Stimulated activated naive B cell treated with anti-CD40 and anti-IgM and Interleukin-4, amounts not matched to agents 10 μg/mL and 1 μg/mL and 100 μg/mL, for 72 hours (primary cell): ENCODE results near the gene CTTNBP2.

ENCODE experiments used
- ATAC-seq, 2 donors: fragments of 150-1000 bp; cut with Tn5 transposase; replicated peaks; 2 replicates each; pipeline ENCODE4 v1.10.0; 2021; ENCODE audit warnings: moderate library complexity in 1 of 2
- DNase-seq: peaks from one replicate; pipeline ENCODE4 v3.0.0; 2021
- H3K27ac Mint-ChIP-seq: one replicate; pipeline ENCODE4 v1.8.0; 2022; ENCODE audit warnings: mild to moderate bottlenecking, mixed read lengths
- H3K27me3 Mint-ChIP-seq, 2 donors: one replicate each; pipeline ENCODE4 v1.8.0; 2022; ENCODE audit warnings: mixed read lengths in 2 of 2
- H3K36me3 Mint-ChIP-seq, 2 donors: one replicate each; pipeline ENCODE4 v1.8.0; 2022; ENCODE audit warnings: mixed read lengths in 2 of 2, mild to moderate bottlenecking in 1 of 2
- H3K4me1 Mint-ChIP-seq, 2 donors: one replicate each; pipeline ENCODE4 v1.8.0; 2022; ENCODE audit warnings: mixed read lengths in 2 of 2, mild to moderate bottlenecking in 1 of 2
- H3K4me3 Mint-ChIP-seq, 2 donors: one replicate each; pipeline ENCODE4 v1.8.0; 2022; ENCODE audit warnings: mild to moderate bottlenecking in 2 of 2, mixed read lengths in 2 of 2, moderate library complexity in 1 of 2
- H3K9me3 Mint-ChIP-seq, 2 donors: one replicate each; pipeline ENCODE4 v1.8.0; 2022; ENCODE audit warnings: mixed read lengths in 2 of 2, mild to moderate bottlenecking in 1 of 2

CTTNBP2 gene

GRCh38 chr7:117800406-117800805 lies 72.8 kb downstream of the CTTNBP2 start:
- Mint-ChIP-seq H3K36me3 (no peaks in the 10 kb centered on the region), H3K4me1 (no peaks in the 10 kb centered on the region), H3K4me3 (no peak overlapping the region), H3K27me3 (no peaks in the 10 kb centered on the region), H3K27ac (no peak overlapping the region), H3K9me3 (no peaks in the 10 kb centered on the region)
- no peak for ATAC-seq
- no peak for DNase-seq

GRCh38 chr7:117796889-117797288 lies 76.4 kb downstream of the CTTNBP2 start:
- H3K36me3 Mint-ChIP-seq: no peaks in the 10 kb centered on the region
- peaks cover 0 to 3% of the 10 kb centered on the region in 2 donors for H3K9me3 Mint-ChIP-seq
- peaks cover 5 to 8% of the 10 kb centered on the region in 2 donors for H3K27me3 Mint-ChIP-seq
- no peak overlapping the region for H3K27ac Mint-ChIP-seq
- H3K4me3 Mint-ChIP-seq: no peak overlapping the region
- H3K4me1 Mint-ChIP-seq: peaks cover 5 to 11% of the 10 kb centered on the region in 2 donors
- ATAC-seq (no peak), DNase-seq (no peak)

- Mint-ChIP-seq H3K4me1 (peaks cover 7 to 25% of the 10 kb centered on the region in 2 donors), H3K4me3 (no peak overlapping the region), H3K27me3 (peaks cover 5 to 8% of the 10 kb centered on the region in 2 donors), H3K9me3 (peaks cover 4 to 5% of the 10 kb centered on the region in 2 donors), H3K36me3 (no peaks in the 10 kb centered on the region), H3K27ac (no peak overlapping the region)
- DNase-seq (no peak), ATAC-seq (no peak)
Observed at GRCh38 chr7:117793976-117794375, 79.3 kb downstream of the CTTNBP2 start.

GRCh38 chr7:117793521-117793920 lies 79.7 kb downstream of the CTTNBP2 start:
- peaks cover 4 to 5% of the 10 kb centered on the region in 2 donors for H3K9me3 Mint-ChIP-seq
- ATAC-seq: no peak

GRCh38 chr7:117791877-117792780 lies 81.1 kb downstream of the CTTNBP2 start:
- H3K36me3 Mint-ChIP-seq: no peaks in the 10 kb centered on the region
- peak overlapping the region; percentile 39 to 51 for H3K4me3 Mint-ChIP-seq
- H3K4me1 Mint-ChIP-seq: peaks cover 7 to 25% of the 10 kb centered on the region in 2 donors
- H3K9me3 Mint-ChIP-seq: peaks cover 5% of the 10 kb centered on the region in 2 donors
- peaks cover 7 to 11% of the 10 kb centered on the region in 2 donors for H3K27me3 Mint-ChIP-seq
- DNase-seq: peak; percentile 49
- H3K27ac Mint-ChIP-seq: peak overlapping the region; percentile 70
- ATAC-seq: peak; percentile 91 to 94

More at GRCh38 chr7:117793521-117793920, 79.7 kb downstream of the CTTNBP2 start:
- H3K4me3 Mint-ChIP-seq: no peak overlapping the region
- peaks cover 7 to 25% of the 10 kb centered on the region in 2 donors for H3K4me1 Mint-ChIP-seq
- H3K27ac Mint-ChIP-seq: no peak overlapping the region
- H3K27me3 Mint-ChIP-seq: peaks cover 5 to 8% of the 10 kb centered on the region in 2 donors
- H3K36me3 Mint-ChIP-seq: no peaks in the 10 kb centered on the region
- no peak for DNase-seq

- Mint-ChIP-seq H3K4me1 (peaks cover 7 to 25% of the 10 kb centered on the region in 2 donors), H3K4me3 (no peak overlapping the region), H3K27me3 (peaks cover 9 to 14% of the 10 kb centered on the region in 2 donors), H3K9me3 (peaks cover 5 to 7% of the 10 kb centered on the region in 2 donors), H3K36me3 (no peaks in the 10 kb centered on the region), H3K27ac (peak overlapping the region; percentile 39)
- DNase-seq (no peak), ATAC-seq (no peak)
Observed at GRCh38 chr7:117790731-117791130, 82.5 kb downstream of the CTTNBP2 start.

- Mint-ChIP-seq H3K4me3 (no peak overlapping the region), H3K27ac (no peak overlapping the region), H3K36me3 (no peaks in the 10 kb centered on the region), H3K9me3 (peaks cover 5 to 7% of the 10 kb centered on the region in 2 donors), H3K4me1 (peaks cover 7 to 25% of the 10 kb centered on the region in 2 donors), H3K27me3 (peaks cover 9 to 14% of the 10 kb centered on the region in 2 donors)
- ATAC-seq (no peak), DNase-seq (no peak)
Observed at GRCh38 chr7:117790251-117790650, 83.0 kb downstream of the CTTNBP2 start.

GRCh38 chr7:117785431-117785830 lies 87.8 kb downstream of the CTTNBP2 start:
- Mint-ChIP-seq H3K27ac (no peak overlapping the region), H3K9me3 (peaks cover 0 to 3% of the 10 kb centered on the region in 2 donors)
- ATAC-seq: no peak

GRCh38 chr7:117784315-117784714 lies 88.9 kb downstream of the CTTNBP2 start:
- Mint-ChIP-seq H3K27ac (no peak overlapping the region), H3K9me3 (peaks cover 0 to 3% of the 10 kb centered on the region in 2 donors), H3K36me3 (no peaks in the 10 kb centered on the region), H3K4me3 (no peak overlapping the region), H3K27me3 (peaks cover 4 to 5% of the 10 kb centered on the region in 2 donors), H3K4me1 (peaks cover 0 to 1% of the 10 kb centered on the region in 2 donors)
- ATAC-seq (no peak), DNase-seq (no peak)

More at GRCh38 chr7:117785431-117785830, 87.8 kb downstream of the CTTNBP2 start:
- H3K27me3 Mint-ChIP-seq: peaks cover 4 to 5% of the 10 kb centered on the region in 2 donors
- DNase-seq: no peak
- H3K36me3 Mint-ChIP-seq: no peaks in the 10 kb centered on the region
- no peak overlapping the region for H3K4me3 Mint-ChIP-seq
- H3K4me1 Mint-ChIP-seq: peaks cover 0 to 1% of the 10 kb centered on the region in 2 donors

- Mint-ChIP-seq H3K4me1 (peaks cover 0 to 1% of the 10 kb centered on the region in 2 donors), H3K36me3 (no peaks in the 10 kb centered on the region), H3K9me3 (peaks cover 0 to 3% of the 10 kb centered on the region in 2 donors), H3K4me3 (no peak overlapping the region), H3K27ac (no peak overlapping the region), H3K27me3 (peaks cover 4 to 5% of the 10 kb centered on the region in 2 donors)
- no peak for ATAC-seq
- DNase-seq: no peak
Observed at GRCh38 chr7:117782761-117783160, 90.5 kb downstream of the CTTNBP2 start.

- no peak overlapping the region for H3K4me3 Mint-ChIP-seq
- no peaks in the 10 kb centered on the region for H3K36me3 Mint-ChIP-seq
- H3K27me3 Mint-ChIP-seq: no peaks in the 10 kb centered on the region
- ATAC-seq (no peak), DNase-seq (no peak)
- H3K9me3 Mint-ChIP-seq: no peaks in the 10 kb centered on the region
- H3K27ac Mint-ChIP-seq: no peak overlapping the region
- peaks cover 0 to 1% of the 10 kb centered on the region in 2 donors for H3K4me1 Mint-ChIP-seq
Observed at GRCh38 chr7:117781707-117782106, 91.5 kb downstream of the CTTNBP2 start.

- peak; percentile 41 to 60 for ATAC-seq
- no peak overlapping the region for H3K27ac Mint-ChIP-seq
- DNase-seq: no peak
- H3K36me3 Mint-ChIP-seq: no peaks in the 10 kb centered on the region
- H3K9me3 Mint-ChIP-seq: no peaks in the 10 kb centered on the region
- no peaks in the 10 kb centered on the region for H3K27me3 Mint-ChIP-seq
- peaks cover 0 to 1% of the 10 kb centered on the region in 2 donors for H3K4me1 Mint-ChIP-seq
- H3K4me3 Mint-ChIP-seq: no peak overlapping the region
Observed at GRCh38 chr7:117780832-117781231, 92.4 kb downstream of the CTTNBP2 start.

- Mint-ChIP-seq H3K9me3 (no peaks in the 10 kb centered on the region), H3K36me3 (no peaks in the 10 kb centered on the region), H3K27me3 (no peaks in the 10 kb centered on the region), H3K27ac (no peak overlapping the region), H3K4me1 (peaks cover 0 to 5% of the 10 kb centered on the region in 2 donors), H3K4me3 (no peak overlapping the region)
- ATAC-seq: no peak
- no peak for DNase-seq
Observed at GRCh38 chr7:117777335-117778142, 95.7 kb downstream of the CTTNBP2 start.

- no peak overlapping the region for H3K27ac Mint-ChIP-seq
- ATAC-seq (no peak), DNase-seq (no peak)
- H3K4me1 Mint-ChIP-seq: peaks cover 0 to 5% of the 10 kb centered on the region in 2 donors
- H3K9me3 Mint-ChIP-seq: no peaks in the 10 kb centered on the region
- no peak overlapping the region for H3K4me3 Mint-ChIP-seq
- H3K36me3 Mint-ChIP-seq: no peaks in the 10 kb centered on the region
- no peaks in the 10 kb centered on the region for H3K27me3 Mint-ChIP-seq
Observed at GRCh38 chr7:117776224-117776623, 97.0 kb downstream of the CTTNBP2 start.
